COR-L47 (cell line): ENCODE results near the gene ZNF432.
"Not testable (repeated sequence)": the region's sequence is repeated elsewhere in the genome, so short reads cannot be mapped to it uniquely, and the experiment has no call there.

Experiments used
- DNase-seq: peaks from one replicate; lab custom pipeline; 2025; lab: John Stamatoyannopoulos, UW

The ZNF432 gene

DNA sequence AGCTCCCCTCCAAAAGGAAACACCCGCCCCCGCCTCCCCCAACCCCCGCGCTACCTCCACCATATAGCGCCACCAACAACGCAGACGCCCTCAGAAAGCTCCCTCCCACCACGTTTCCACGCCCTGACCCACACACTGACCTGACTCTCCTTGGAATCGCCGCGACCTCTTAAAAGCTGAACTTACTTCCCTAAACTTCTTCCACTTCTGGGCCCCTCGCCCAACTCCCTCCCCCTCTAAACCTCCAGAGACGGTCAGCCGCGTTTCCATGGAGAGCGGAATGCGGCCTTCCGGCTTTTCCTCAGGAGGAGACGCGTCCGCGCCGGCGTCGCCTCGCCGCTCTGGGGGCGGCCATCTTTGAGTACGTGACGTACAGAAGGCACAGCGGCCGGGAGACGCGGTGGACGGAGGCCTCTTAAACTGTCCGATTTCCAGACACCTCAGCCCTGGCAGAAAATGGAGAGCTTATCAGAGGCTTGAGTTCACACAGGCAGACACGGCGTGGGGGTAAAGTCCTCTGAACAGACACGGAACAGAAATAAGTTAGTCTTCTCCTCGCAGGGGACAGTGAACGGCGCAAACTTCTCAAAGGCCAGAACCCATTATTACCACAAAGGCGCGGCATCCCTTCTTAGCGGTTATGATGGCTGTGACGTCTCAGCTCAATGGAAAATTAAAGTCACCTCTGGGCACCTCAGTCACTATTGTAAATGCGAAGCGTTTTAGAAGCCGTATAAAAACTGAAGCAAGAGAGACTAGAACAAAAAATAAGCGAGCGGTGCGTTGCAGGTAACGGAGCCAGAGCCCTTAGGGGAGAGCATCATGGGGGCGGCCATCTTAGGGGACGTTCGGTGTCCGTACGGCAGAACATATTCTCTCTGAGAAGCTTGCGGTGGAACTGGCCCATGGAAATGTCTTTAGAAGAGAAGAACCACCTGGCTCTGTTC lies at the start of gene ZNF432:
ZNF432 (minus strand) TSS at position 284 of the 947 bp plus-strand sequence. CDS start 1,970 bp downstream, outside the sequence.
- peak; percentile 85 for DNase-seq

DNA sequence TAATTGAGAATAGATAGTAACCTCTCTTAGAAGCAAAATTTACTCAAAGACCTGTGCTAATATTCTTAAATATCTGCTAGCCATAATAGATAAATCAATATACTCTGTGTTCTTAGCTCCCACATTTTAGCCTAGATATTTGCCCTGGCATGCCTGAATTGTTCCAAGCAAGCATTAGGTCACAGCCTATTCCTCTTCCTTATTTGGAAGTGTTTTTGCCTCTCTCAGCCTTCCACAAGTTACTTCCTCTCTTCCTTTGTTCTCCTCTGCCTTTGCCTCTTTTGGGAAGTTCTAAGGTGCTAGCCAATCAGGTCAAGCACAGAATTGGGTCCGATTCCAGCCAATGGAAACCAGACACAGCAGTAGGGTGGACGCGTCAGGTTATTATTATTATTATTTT lies 47.8 kb upstream of the ZNF432 start:
- DNase-seq, result not testable (repeated sequence)

DNA sequence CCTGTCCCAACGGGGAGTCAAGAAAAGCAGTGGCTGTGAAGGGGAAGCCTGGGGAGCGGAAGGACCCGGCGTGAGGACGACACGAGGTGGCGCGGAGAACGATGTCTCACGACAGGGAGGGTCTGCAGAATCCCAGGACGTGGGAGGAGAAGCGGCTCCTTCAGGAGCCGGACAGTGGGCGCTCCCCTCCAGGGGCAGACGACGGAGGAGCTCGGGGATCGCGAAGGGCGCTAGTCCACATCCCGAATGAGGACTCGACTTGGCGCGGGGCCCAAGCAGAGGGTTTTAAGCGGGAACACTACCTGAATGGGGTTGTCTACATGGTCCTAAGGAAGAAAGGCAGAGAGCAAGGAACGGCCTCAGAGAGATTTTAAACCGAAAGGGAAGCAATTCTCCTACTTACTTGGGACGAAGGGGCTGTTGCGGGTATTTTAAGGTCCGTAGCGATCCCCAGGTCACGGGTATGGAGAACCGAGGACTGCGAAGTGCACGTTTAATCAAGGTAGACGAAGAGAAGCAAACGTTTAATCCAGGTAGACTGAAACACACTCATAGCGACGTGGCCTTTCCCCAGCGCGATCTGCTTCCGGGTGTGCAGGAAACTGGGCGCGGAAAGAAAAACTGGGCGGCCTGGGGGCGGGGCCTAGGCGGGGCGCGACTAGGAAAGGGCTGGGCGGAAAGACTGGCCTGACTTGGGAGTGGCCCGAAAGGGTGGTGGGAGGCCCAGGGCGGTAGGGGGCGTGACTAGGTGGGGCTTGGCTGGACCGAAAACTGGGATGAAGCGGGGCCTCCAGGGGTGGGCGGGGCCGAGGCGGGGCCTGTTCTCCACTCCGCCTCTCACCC lies 46.8 kb upstream of the ZNF432 start, which contains the start of gene ZNF841:
ZNF841 (minus strand) TSS at position 594 of the 843 bp plus-strand sequence. CDS start 10,964 bp downstream, outside the sequence.
- DNase-seq, result peak; percentile 88

DNA sequence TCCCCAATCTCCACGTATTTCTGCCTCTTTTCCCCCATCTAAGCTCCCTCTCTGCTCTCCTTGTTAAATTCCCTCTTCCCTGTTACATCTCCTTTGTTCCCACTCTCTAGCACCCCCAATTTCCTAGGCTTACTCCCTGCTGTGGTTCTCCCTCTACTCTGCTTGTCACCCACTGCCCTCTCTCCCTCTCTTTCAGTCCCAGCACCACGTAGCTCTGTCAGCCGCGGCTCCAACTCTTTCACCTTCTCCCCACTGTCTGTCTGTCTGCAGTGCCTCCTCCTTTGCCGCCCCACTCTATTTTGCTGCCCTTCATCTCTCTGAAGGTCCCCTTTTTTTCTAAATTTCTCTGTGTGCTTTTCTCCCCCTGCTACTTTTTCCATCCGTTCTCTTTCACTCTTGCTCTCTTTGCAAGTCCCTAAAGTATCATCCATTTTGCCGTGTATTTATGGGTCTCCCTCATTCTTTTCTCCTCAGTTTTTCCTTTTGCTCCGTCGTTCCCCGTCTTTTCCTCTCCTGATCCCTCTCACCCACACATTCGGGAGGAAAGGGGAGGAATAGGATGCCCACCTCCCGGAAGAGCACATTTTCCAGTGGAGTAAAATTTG lies 46.0 kb upstream of the ZNF432 start:
- DNase-seq, result no peak

DNA sequence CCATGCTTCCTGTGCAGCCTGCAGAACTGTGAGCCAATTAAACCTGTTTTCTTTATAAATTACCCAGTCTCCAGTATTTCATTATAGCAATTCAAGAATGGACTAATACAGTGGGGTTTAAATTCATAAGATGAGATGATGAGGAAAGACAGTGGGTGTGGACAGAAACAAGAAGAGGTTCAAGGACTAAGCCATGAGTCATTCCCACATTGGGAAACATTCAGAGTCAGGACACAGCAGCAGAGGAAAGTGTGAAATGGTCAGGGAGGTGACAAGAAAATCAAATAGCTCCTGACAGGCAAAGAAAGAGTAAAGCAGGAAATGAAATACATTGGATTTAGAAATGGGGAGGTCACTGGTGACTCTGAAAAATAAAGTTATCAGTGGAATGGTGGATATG lies 37.8 kb upstream of the ZNF432 start:
- DNase-seq, result no peak

DNA sequence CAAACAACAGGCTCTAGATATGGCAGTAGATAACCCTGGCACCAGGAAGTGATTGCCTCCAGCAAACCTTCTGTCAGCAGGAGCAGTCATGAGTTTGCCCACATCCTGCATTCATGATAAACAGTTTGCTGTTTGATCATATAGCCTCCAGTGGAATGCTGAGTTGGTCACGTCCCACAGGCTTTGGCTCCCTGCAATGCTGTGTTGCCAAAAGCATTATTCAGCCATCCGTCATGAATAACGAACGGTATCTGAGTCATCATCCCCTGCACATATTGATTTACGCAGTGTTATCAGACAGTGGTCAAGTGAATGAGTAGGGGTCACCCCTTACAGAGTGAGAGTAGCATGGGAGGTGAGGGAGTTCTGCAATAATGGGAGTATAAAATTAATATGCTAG lies 21.9 kb upstream of the ZNF432 start:
- DNase-seq, result no peak

DNA sequence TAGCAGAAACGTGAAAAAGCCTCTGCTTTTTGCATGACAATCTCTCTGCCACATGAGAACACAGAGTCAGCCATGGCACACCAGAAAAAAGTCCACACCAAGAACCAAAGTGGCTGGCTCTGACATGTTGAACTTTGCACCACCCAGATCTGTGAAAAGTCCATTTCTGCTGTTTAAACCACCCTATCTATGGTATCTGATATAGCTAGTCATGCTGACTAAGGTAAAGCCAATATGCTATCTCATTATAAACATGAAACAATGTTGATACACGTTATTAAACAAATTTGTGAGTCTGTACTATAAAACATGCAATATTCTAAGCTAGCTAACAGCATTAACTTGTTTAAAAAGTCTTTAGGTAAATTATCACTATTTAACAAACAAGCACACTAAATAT lies 21.0 kb upstream of the ZNF432 start:
- DNase-seq, result no peak

DNA sequence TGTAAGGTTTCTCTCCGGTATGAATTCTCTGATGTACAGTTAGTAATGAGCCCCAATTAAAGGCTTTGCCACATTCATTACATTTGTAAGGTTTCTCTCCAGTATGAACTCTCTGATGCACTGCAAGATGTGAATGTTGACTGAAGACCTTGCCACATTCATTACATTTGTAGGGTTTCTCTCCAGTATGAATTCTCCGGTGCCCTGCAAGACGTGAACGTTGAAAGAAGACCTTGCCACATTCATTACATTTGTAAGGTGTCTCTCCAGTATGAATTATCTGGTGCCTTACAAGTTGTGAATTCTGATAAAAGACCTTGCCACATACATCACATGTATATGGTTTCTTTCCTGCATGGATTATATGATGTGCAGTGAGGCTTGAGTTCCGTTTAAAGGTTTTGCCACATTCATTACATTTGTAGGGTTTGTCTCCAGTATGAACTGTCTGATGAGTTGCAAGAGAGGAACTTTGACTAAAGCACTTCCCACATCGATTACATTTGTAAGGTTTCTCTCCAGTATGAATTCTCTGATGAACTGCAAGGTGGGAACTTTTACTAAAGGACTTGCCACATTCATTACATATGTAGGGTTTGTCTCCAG lies 17.7 kb upstream of the ZNF432 start:
- DNase-seq, result no peak

DNA sequence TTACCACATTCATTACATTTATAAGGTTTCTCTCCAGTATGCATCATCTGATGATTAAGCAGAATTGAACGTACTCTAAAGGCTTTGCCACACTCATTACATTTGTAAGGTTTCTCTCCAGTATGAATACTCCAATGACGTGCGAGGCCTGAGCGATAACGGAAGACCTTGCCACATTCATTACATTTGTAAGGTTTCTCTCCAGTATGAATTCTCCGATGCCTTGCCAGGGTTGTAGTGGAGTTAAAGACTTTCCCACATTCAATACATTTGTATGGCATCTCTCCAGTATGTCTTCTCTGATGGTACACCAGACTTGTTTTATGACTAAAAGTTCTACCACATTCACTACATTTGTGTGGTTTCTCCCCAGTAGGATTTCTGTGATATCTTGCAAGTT lies 16.8 kb upstream of the ZNF432 start:
- DNase-seq, result no peak

DNA sequence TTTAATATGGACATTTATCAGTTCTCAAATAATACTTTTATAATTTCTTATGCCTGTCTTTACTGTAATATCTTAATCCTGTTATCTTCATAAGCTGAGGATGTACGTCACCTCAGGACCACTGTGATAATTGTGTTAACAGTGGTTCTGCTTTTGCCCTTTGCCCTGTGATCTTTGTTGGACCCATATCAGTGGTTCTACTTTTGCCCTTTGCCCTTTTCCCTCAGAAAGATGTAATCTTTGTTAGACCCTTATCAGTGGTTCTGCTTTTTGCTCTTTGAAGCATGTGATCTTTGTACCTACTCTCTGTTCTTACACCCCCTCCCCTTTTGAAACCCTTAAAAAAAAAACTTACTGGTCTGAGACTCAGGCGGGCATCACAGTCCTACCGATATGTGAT lies 7.8 kb upstream of the ZNF432 start:
- not testable (repeated sequence) for DNase-seq

DNA sequence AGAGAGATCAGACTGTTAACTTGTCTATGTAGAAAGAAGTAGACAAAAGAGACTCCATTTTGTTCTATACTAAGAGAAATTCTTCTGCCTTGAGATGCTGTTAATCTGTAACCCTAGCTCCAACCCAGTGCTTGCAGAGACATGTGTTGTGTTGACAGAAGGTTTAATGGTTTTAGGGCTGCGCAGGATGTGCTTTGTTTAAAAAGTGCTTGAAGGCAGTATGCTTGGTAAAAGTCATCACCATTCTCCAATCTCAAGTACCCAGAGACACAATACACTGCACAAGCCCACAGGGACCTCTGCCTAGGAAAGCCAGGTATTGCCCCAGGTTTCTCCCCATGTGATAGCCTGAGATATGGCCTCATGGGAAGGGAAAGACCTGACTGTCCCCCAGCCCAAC lies 3.1 kb upstream of the ZNF432 start:
- not testable (repeated sequence) for DNase-seq

DNA sequence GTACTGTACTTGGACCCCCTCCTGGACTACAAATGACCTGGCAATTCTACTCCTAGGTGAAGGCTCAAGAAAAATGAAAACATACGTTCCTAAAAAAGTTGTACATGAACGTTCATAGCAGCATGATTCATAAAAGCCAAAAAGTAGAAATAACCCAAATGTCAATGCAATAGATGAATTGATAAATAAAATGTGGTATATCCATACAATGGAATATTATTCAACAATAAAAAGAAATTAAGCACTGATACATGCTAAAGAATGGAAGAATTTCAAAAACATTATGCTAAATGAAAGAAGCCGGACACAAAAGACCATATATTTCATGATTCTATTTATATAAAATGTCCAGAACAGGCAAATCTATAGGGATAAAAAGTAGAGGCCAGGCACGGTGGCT lies 9.5 kb downstream of the ZNF432 start:
- DNase-seq, result no peak

DNA sequence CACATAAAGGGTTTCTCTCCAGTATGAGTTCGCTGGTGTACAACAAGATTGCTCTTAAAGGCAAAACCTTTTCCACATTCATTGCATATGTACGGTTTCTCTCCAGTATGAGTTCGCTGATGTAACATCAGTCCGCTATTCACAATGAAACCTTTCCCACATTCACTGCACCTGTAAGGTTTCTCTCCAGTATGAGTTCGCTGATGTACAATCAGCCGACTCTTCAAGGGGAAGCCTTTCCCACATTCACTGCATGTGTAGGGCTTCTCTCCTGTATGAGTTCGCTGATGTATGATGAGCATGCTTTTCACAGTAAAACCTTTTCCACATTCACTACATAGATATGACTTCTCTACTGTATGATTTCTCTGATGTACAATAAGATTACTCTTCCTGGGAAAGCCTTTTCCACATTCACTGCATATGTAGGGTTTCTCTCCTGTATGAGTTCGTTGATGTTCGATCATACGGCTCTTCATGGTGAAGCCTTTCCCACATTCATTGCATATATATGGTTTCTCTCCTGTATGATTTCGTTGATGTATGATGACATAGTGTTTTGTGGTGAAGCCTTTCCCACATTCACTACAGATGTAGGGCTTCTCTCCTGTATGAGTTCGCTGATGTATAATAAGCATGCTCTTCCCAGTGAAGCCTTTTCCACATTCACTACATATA lies 14.4 kb downstream of the ZNF432 start:
- no peak for DNase-seq

DNA sequence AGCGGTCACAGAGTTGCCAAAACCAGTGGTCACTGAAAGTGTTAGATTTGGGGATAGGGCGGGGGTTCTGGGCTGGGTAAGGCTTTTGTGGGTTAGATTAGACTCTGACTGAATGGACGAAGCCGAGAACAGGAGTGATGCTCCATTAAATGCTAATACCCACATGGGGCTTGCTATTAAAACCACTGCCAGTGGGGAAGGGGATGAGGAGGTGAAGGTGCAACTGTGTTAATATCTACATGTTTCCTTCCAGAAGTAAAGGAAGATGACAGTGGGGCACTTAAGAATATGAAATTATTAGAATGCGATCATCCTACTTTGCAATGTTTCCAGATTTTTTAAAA lies 19.9 kb downstream of the ZNF432 start:
- DNase-seq, result peak; percentile 17

DNA sequence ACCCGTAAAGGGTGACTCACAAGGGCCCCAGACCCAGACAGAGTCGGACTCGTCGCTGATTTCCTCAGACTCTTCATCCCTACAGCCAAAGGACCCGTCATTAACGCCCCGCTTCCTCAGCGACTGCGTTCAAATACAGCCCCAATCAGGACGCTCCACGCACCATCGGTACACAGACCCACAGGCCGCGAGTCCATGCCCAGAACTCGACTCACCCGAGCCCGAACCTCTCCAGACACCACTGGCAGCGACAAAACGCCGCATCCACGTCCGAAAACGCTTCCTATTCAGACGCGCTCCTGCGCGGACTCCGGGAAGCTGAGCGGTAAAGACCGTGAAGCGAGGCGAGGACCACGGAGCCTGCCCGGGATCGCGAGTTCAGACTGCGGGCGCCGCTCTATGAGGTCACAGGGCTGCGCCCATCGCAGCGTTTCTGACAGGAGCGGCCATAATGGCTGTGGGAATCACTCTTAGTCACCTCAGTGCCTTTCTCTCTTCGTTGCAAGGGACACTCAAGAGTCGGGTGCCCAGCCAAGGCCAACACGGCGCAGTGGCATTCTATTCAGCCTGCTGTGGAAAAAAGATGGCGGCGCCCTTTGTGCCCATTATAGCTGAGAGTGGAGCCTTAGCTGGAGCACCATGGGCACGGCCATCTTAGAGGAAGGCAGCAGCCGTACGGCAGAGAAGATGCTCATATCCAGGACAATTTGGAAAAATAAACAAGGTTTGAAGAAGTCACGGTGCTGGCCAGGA lies 20.4 kb downstream of the ZNF432 start, which contains the start of gene ZNF614:
ZNF614 (minus strand) TSS at position 353 of the 753 bp plus-strand sequence. CDS start 2,634 bp downstream, outside the sequence.
- peak; percentile 90 for DNase-seq

DNA sequence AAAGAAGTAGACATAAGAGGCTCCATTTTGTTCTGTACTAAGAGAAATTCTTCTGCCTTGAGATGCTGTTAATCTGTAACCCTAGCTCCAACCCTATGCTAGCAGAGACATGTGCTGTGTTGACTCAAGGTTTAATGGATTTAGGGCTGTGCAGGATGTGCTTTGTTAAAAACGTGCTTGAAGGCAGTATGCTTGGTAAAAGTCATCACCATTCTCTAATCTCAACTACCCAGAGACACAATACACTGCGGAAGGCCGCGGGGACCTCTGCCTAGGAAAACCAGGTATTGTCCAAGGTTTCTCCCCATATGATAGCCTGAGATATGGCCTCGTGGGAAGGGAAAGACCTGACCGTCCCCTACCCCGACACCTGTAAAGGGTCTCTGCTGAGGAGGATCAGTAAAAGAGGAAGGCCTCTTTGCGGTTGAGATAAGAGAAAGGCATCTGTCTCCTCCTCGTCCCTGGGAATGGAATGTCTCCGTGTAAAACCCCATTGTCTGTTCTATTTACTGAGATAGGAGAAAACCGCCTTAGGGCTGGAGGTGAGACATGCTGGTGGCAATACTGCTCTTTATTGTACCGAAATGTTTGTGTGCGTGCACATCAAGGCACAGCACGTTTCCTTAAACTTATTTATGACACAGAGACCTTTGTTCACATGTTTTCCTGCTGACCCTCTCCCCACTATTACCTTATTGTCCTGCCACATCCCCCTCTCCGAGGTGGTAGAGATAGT lies 22.2 kb downstream of the ZNF432 start:
- not testable (repeated sequence) for DNase-seq

DNA sequence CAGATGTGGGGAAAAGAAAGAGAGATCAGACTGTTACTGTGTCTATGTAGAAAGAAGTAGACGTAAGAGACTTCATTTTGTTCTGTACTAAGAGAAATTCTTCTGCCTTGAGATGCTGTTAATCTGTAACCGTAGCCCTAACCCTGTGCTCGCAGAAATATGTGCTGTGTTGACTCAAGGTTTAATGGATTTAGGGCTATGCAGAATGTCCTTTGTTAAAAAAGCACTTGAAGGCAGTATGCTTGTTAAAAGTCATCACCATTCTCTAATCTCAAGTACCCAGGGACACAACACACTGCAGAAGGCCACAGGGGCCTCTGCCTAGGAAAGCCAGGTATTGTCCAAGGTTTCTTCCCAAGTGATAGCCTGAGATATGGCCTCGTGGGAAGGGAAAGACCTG lies 24.2 kb downstream of the ZNF432 start:
- DNase-seq, result not testable (repeated sequence)

DNA sequence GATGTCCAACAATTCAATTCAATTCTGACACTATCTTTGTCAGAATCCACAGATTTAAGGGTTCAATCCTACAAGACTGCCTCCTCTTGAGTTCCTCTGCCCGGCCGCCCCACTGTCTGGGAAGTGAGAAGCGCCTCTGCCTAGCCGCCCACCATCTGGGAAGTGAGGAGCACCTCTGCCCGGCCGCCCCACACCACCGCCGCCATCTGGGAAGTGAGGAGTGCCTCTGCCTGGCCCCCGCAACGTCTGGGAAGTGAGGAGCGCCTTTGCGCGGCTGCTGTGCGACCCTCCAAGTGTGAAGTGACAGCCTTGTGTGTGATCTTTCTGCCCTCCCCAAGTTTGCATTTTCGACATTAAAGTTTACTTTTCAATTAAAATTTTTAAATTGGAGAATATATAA lies 26.4 kb downstream of the ZNF432 start:
- DNase-seq, result no peak

DNA sequence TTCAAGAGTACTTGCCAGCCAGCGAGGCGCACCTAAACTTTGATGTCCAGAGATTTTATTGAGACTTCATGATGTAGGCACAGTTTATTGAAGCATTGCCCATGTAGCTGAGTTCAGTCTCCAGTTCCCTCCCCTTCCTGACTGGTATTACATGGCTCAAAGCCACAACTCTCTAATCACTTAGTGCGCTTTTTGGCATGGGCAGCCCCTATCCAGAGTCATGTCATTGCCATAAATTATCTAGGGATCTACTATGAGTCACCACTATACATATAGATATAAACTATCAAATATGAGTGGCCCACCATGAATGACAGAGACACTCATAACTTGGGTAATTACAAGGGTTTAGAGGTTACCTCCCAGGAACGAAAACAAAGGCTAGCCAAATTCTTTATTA lies 28.1 kb downstream of the ZNF432 start:
- DNase-seq, result no peak

DNA sequence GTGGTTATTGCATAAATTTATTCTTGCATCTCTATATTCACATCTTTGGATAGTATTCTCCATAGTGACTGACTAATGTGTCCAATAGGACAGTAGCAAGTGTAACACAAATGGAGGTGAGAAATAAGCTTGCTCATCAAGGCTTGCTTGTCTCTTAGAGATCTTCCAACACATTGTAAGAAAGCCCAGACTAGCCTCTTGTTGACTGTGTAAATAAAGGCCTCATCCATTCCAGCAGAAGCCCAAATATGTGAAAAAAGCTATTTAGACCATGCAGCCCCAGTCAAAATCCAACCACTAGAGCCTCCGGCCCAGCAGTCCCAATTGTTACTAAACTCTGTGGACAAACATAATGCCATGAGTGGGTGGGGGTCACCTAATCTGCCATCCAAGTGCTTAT lies 38.0 kb downstream of the ZNF432 start:
- no peak for DNase-seq
